GM10847 (cell line): ENCODE data around the gene HDAC4.

Source experiments
- POLR2A ChIP-seq: IDR thresholded peaks from 2 replicates; pipeline ENCODE4 v1.6.1; 2011; ENCODE audit not compliant: insufficient read length; ENCODE audit errors: extremely low read depth

The HDAC4 gene

GRCh38 chr2:239360008-239360407 is 40.8 kb downstream of the HDAC4 start:
- TF ChIP-seq POLR2A, result no peak

- no peak for TF ChIP-seq POLR2A
Observed at GRCh38 chr2:239359196-239359912, 41.5 kb downstream of the HDAC4 start.

- no peak for TF ChIP-seq POLR2A
Observed at GRCh38 chr2:239358062-239358754, 42.6 kb downstream of the HDAC4 start.

- no peak for TF ChIP-seq POLR2A
Observed at GRCh38 chr2:239355724-239356123, 45.1 kb downstream of the HDAC4 start.

GRCh38 chr2:239355139-239355538 is 45.7 kb downstream of the HDAC4 start:
- TF ChIP-seq POLR2A, result no peak

- TF ChIP-seq POLR2A, result no peak
Observed at GRCh38 chr2:239354791-239355136, 46.1 kb downstream of the HDAC4 start.

- no peak for TF ChIP-seq POLR2A
Observed at GRCh38 chr2:239354132-239354790, 46.6 kb downstream of the HDAC4 start.

GRCh38 chr2:239353692-239354091 is 47.1 kb downstream of the HDAC4 start:
- TF ChIP-seq POLR2A, result no peak

GRCh38 chr2:239351687-239352086 is 49.1 kb downstream of the HDAC4 start:
- TF ChIP-seq POLR2A, result no peak

GRCh38 chr2:239349453-239350135 is 51.2 kb downstream of the HDAC4 start:
- TF ChIP-seq POLR2A, result no peak

- TF ChIP-seq POLR2A, result no peak
Observed at GRCh38 chr2:239348563-239349452, 52.0 kb downstream of the HDAC4 start.

- no peak for TF ChIP-seq POLR2A
Observed at GRCh38 chr2:239346676-239347075, 54.1 kb downstream of the HDAC4 start.

- TF ChIP-seq POLR2A, result no peak
Observed at GRCh38 chr2:239345251-239345650, 55.6 kb downstream of the HDAC4 start.

- no peak for TF ChIP-seq POLR2A
Observed at GRCh38 chr2:239344857-239345216, 56.0 kb downstream of the HDAC4 start.
